HG03432 (cell line): ENCODE data around the gene PLEKHA5.

Experiments
- ATAC-seq: cut with Tn5 transposase; IDR thresholded peaks from one replicate; pipeline ENCODE4 v1.9.1; 2021; ENCODE audit warnings: mild to moderate bottlenecking, moderate library complexity; ENCODE audit not compliant: unreplicated experiment

The PLEKHA5 gene

GRCh38 chr12:19196959-19197630, 67.6 kb downstream of the PLEKHA5 start:
- no peak for ATAC-seq

DNA sequence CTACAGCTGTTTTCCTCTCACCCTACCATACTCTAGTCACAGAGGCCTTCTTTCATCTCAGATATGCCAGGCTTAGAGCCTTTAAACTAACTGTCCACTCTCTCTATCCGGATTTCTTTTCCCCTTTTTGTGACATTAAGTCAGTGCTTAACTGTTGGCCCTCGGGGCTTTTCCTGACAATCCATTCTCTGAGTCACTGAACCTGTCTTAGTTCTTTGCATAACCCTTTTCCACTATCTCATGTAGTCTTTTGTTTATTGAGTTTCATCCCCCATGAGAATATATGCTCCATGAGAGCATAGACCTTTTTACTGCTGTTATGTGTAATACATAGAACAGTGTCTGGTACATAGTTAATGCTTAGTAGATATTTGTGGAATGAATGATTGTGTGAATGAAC, 68.7 kb downstream of the PLEKHA5 start:
- no peak for ATAC-seq

DNA sequence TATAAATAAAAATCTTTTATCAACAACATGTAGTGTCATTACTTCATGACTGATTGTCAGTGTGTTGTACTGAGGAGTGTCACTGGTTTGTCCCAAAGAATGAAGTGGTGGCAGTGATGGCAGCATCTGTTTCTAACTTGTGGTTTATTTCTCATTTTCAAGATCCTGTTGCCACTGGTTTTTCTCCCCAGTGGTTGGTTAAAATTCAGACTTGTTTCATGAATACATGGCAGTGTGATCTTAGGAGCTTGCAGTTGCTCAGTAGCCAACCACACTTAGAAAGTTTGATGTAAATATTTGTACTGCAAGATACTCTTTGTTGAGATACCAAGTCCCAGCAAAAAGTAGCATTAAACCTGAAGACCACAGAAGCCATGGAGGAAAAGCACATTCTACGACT, 69.8 kb downstream of the PLEKHA5 start:
- no peak for ATAC-seq

- ATAC-seq: no peak
Measured at GRCh38 chr12:19200261-19200660, 70.7 kb downstream of the PLEKHA5 start.

DNA sequence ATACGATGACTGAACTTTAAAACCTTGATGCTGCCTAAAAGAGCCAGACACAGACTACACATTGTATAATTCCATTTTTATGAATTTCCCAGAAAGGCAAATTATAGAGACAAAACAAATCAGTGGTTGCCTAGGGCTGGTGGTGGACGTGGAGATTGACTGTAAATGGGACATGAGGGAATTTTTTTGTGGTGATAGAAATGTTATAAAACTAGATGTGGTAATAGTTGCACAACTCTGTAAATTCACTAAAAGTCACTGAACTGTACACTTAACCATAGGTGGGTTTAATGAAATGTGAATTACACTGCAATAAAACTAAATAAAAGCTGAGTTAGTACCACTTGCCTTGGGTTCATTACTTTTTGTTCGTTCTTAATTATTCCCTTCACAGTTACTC, 72.1 kb downstream of the PLEKHA5 start:
- ATAC-seq: no peak

- no peak for ATAC-seq
Measured at GRCh38 chr12:19203013-19203412, 73.5 kb downstream of the PLEKHA5 start.

GRCh38 chr12:19203539-19204506, 74.3 kb downstream of the PLEKHA5 start:
- no peak for ATAC-seq

- no peak for ATAC-seq
Measured at GRCh38 chr12:19205120-19205519, 75.6 kb downstream of the PLEKHA5 start.

DNA sequence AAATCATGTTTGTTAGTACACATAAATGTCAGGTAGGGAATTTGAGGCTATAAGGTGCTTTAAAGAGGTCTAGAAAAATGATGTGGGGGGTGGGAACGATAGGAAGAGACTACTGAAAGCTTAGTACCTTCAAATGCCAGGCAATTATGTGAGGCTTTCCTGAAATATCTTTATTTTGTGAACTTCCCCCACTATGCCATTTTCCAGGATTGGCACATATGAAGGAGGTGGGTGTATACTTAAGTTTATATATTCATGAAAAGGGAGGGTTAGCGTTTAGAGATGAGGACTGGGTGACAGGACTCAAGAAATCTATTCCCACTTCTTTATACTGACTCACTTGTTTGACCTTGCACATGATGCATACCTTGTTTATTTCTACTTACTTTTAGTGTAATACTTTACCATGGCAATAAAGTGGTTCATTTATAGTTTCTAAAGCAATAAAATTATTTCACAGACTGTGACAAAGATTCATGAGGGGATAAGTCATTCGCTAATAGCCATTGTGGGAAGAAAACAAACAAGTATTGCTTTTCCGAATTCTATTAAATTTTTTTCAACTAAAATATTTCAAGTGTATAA, 77.1 kb downstream of the PLEKHA5 start:
- no peak for ATAC-seq

- no peak for ATAC-seq
Measured at GRCh38 chr12:19208456-19208855, 78.9 kb downstream of the PLEKHA5 start.

DNA sequence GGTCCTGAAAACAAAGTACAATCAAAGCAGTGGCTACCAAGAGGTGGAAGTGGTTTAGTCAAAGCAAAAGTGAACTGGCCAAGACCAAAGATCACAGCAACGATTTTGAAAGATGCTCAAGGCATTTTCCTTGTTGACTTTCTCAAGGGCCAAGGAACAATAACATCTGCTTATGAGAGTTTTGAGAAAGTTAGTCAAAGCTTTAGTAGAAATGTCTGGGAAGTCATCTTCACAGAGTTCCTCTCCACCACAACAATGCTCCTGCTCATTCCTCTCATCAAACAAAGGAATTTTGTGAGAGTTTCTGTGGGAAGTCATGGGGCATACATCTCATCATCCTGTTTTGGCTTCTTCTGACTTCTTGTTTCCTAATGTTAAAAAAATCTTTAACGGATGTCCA, 80.1 kb downstream of the PLEKHA5 start:
- ATAC-seq: no peak

DNA sequence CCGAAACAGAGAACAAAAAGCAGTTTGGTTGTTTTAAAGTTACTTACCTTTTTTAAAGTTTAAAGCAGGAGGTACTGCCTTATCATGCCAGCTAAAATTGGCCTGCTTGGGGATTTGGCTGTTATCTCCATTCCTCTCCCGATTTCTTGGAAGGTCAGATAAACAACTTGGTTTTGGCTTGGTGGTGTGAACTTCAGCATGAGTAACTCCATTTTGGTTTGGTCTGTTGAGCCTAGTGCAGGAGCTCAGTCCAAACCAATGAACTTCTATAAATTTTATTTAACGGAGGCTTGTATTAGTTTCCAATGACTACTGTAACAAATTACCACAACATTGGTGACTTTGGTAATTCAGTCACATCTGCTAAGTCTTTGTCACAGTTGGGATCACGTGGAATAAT, 82.3 kb downstream of the PLEKHA5 start:
- no peak for ATAC-seq

DNA sequence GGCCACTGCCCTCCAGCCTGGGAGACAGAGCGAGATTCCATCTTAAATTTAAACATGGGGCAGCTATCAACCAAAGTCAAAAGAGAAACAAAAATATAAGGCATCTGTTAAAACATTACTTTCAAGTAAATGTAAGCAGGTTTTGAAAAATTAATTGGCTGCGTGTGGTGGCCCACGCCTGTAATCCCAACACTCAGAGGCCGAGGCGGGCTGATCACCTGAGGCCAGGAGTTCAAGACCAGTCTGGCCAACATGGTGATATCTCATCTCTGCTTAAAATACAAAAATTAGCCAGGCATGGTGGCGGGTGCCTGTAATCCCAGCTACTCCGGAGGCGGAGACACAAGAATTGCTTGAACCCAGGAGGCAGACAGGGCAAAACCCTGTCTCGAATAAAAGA, 82.7 kb downstream of the PLEKHA5 start:
- ATAC-seq: no peak

DNA sequence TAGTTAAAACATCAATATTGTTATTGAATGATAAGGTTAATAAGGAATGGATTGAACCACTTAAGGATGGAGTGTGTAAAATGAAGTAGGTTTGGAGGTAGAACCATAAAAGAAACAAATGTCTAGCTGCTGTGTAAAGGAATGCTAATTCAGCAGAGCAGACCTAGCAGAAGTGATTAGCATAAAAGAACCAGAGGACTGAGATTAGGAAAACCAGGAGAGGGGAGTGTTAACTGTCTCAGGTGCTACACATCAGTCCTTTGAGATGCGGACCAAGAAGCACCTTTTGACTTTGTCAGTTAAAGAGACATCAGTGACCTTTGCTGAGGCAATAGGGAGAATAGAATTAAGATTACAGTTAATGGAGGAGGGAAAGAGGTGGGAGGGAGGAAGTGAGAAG, 84.5 kb downstream of the PLEKHA5 start:
- no peak for ATAC-seq

- no peak for ATAC-seq
Measured at GRCh38 chr12:19215115-19215514, 85.6 kb downstream of the PLEKHA5 start.

- no peak for ATAC-seq
Measured at GRCh38 chr12:19217446-19217845, 87.9 kb downstream of the PLEKHA5 start.

DNA sequence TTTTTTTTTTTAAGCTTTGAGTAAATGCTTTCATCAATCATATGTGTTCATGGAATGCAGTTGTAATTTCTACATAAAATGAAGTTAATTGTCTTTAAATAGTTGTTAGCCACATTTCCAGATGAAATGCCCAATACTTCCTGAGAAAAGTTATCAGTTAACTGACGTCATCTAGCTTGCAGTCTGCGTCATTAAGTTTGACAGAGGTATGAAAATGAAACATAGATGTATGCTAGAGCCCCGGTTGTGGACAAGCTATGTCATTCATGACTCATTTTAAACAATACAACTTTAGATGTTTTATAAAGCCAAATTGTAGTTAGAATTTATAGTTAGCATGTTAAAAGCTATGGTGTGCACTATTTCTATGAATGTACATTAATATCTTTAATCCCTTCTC, 90.7 kb downstream of the PLEKHA5 start:
- ATAC-seq: no peak

DNA sequence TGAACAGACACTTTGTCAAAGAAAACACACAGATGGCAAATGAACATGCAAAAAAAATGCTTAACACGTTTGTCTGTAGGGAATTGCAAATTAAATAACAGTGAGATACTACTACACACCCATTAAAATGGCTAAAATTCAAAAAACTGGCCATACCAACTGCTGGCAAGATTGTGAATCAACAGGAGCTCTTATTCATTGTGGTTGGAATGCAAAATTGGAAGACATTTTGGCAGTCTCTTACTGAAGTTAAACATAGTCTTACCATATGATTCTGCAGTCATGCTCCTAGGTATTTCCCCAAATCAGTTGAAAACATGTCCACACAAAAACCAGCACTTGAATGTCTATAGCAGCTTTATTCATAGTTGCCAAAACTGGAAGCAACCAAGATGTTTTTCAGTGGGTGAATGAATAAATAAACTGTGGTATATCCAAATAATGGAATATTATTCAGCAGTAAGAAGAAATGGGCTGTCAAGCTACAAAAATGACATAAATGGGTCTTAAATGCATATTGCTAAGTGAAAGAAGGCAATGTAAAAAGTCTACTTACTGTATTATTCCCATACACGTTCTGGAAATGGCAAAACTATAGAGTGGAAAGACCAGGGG, 91.4 kb downstream of the PLEKHA5 start:
- no peak for ATAC-seq

DNA sequence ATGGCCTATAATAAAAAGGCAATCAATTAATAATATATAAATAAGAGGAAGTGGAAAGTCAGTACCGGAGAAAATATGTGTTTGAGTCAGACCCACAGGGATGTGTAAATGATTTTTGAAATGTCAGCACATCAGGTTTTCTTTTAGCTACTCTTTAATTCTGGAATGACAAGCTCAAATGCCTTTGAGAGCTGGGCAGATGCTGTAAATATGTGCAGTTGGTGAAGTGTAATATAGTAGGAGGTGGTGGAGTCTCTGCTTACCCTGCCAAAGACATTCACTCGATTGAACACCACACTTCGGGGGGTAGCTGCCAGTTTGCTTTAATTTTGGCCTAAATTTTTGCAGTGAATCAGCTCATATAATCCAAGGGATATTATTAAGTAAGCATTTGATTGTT, 93.0 kb downstream of the PLEKHA5 start:
- no peak for ATAC-seq

DNA sequence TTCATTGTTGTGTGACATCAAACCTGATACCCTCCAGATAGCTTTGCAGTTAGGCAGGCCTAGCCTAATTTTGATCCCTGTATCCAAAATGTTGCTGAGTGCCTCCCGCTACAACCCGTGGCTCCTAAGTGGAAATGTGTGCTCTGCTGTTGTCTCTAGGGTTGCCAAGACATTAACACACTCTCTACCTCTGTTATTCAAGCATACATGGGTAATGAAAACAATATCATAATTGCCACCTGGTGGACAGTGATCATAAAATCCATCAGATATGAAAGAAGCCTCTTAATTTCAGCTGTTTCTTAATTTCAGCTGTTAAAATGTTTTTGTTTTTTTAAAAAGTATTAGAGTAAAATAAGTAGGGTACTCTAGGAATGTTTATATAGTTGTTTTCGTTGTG, 93.5 kb downstream of the PLEKHA5 start:
- no peak for ATAC-seq

- ATAC-seq: no peak
Measured at GRCh38 chr12:19223695-19224094, 94.2 kb downstream of the PLEKHA5 start.
